AG09319 (cell line): ENCODE measurements around the gene RBKS.

Experiments used
- DNase-seq: peaks from one replicate; pipeline ENCODE4 v3.0.0-alpha.2; 2010; ENCODE audit warnings: low read depth; ENCODE audit errors: extremely low read depth
- CTCF ChIP-seq: IDR thresholded peaks from 2 replicates; pipeline ENCODE4 v1.5.1; 2011; ENCODE audit warnings: low read depth, mild to moderate bottlenecking, inconsistent platforms, low read length, moderate library complexity

Gene RBKS

DNA sequence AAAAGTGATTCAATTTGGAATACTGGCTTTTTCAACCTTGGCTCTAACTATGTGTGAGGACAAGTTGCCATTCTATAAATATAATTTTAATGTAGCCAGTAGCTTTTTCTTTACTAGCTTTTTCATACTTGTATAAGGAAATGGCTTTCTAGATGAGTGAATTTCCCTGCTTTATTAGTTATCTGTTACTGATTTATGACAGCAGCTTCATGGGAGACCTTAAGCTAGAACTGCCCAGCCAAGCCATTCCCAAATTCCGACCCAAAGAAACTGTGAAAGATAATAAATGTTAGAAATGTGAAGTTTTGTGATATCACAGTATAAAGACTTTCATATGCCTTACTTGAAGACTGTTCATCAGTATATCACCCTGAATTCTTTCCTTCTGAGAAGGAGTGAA lies 32.7 kb upstream of the RBKS start:
- no peak for TF ChIP-seq CTCF

GRCh38 chr2:27921880-27922547 lies 31.8 kb upstream of the RBKS start:
- DNase-seq = no peak

More for the DNA sequence above, 32.7 kb upstream of the RBKS start:
- DNase-seq = no peak

GRCh38 chr2:27921424-27921823 lies 31.2 kb upstream of the RBKS start:
- DNase-seq = no peak
- TF ChIP-seq CTCF = no peak

More at GRCh38 chr2:27921880-27922547, 31.8 kb upstream of the RBKS start:
- TF ChIP-seq CTCF = no peak

- no peak for TF ChIP-seq CTCF
These were observed 30.1 kb upstream of the RBKS start for GRCh38 chr2:27920148-27920885.

GRCh38 chr2:27916293-27916995 lies 26.3 kb upstream of the RBKS start:
- no peak for TF ChIP-seq CTCF
- no peak for DNase-seq

More at GRCh38 chr2:27920148-27920885, 30.1 kb upstream of the RBKS start:
- no peak for DNase-seq

- DNase-seq = no peak
- TF ChIP-seq CTCF = no peak
These were observed 25.7 kb upstream of the RBKS start for GRCh38 chr2:27915874-27916273.

DNA sequence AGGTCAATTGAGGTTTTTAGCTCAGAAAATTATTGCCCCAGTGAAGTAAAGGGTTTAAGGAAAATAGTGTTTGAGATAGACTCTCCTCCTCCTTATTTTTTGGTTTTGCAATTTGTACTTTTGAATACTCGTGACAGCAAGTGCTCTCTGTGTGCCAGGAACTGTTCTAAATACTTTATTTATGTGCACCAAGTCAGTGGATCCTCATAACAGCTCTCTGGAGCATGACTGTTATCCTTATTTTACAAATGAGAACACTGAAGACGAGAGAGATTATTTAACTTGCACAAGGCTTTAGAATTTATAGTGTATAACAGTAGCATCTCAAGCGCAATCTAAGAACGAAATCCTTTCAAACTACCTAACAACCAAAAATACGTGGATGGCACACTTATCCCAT lies 25.0 kb upstream of the RBKS start:
- DNase-seq = no peak
- TF ChIP-seq CTCF = no peak
